WTC11 (cell line): ENCODE measurements around the gene GRAMD1B. TPM values are rescaled to one million over a fixed set of nuclear protein-coding genes. Genes with fewer than 3 reads are reported as not detected.

Experiments used
- ATAC-seq: fragments of 200-7000 bp; cut with Tn5 transposase; 2 replicates; pipeline ENCODE4 v1.10.0; 2021; ENCODE audit warnings: mild to moderate bottlenecking, moderate library complexity
- CTCF ChIA-PET: fragments of 300-600 bp; sonication (Branson Sonifier 250); formaldehyde crosslinking; loops from one replicate; lab custom pipeline; 2021; ENCODE audit warnings: antibody characterized with exemption; lab: Charles Lee
- POLR2A ChIA-PET: fragments of 350-600 bp; sonication (Branson Sonifier 250); formaldehyde crosslinking; loops from one replicate; lab custom pipeline; 2021; ENCODE audit warnings: antibody characterized with exemption; lab: Charles Lee
- DNase-seq: peaks from one replicate; pipeline ENCODE4 v3.0.0; 2021; ENCODE audit warnings: low spot score
- H3K27ac Mint-ChIP-seq: 2 replicates; pipeline ENCODE4 v1.8.0; 2021; ENCODE audit warnings: mixed read lengths
- H3K27me3 Mint-ChIP-seq: 2 replicates; pipeline ENCODE4 v1.8.0; 2021; ENCODE audit warnings: low read depth, mild to moderate bottlenecking, moderate library complexity, mixed read lengths
- H3K36me3 Mint-ChIP-seq: 2 replicates; pipeline ENCODE4 v1.8.0; 2021; ENCODE audit warnings: mixed read lengths
- H3K4me1 Mint-ChIP-seq: 2 replicates; pipeline ENCODE4 v1.8.0; 2022; ENCODE audit warnings: mixed read lengths
- H3K4me3 Mint-ChIP-seq: 2 replicates; pipeline ENCODE4 v1.8.0; 2021; ENCODE audit warnings: mild to moderate bottlenecking, moderate library complexity, mixed read lengths
- H3K9me3 Mint-ChIP-seq: 2 replicates; pipeline ENCODE4 v1.8.0; 2021; ENCODE audit warnings: mixed read lengths
- ATF1 ChIP-seq: sonication (generic); formaldehyde crosslinking; IDR thresholded peaks from 2 replicates; pipeline ENCODE4 v1.8.1; 2023; ENCODE audit warnings: mild to moderate bottlenecking, moderate library complexity, missing genetic modification reagents
- ELF4 ChIP-seq: sonication (generic); formaldehyde crosslinking; IDR thresholded peaks from 2 replicates; pipeline ENCODE4 v1.8.1; 2022; ENCODE audit warnings: low read depth, mild to moderate bottlenecking, moderate library complexity, missing genetic modification reagents
- ESRRA ChIP-seq: sonication (generic); formaldehyde crosslinking; IDR thresholded peaks from 2 replicates; pipeline ENCODE4 v1.8.1; 2022; ENCODE audit warnings: mild to moderate bottlenecking, missing genetic modification reagents, borderline replicate concordance
- GABPB1 ChIP-seq: sonication (generic); formaldehyde crosslinking; IDR thresholded peaks from 2 replicates; pipeline ENCODE4 v1.8.1; 2023; ENCODE audit warnings: mild to moderate bottlenecking, missing genetic modification reagents
- GTF2I ChIP-seq: fragments of 250-450 bp; sonication (Bioruptor Pico); conservative IDR thresholded peaks from 2 replicates; pipeline ENCODE4 v1.4.0; 2021; ENCODE audit warnings: mild to moderate bottlenecking
- HMGA2 ChIP-seq: fragments of 250-450 bp; sonication (Bioruptor Pico); IDR thresholded peaks from 2 replicates; pipeline ENCODE4 v1.4.0; 2021; ENCODE audit warnings: mild to moderate bottlenecking, moderate library complexity
- IRF2 ChIP-seq: sonication (generic); formaldehyde crosslinking; IDR thresholded peaks from 2 replicates; pipeline ENCODE4 v1.8.0; 2022; ENCODE audit warnings: low read depth, missing genetic modification reagents, borderline replicate concordance
- JAZF1 ChIP-seq: fragments of 250-450 bp; sonication (Bioruptor Pico); IDR thresholded peaks from 2 replicates; pipeline ENCODE4 v1.9.0; 2021; ENCODE audit warnings: moderate library complexity, mild to moderate bottlenecking, inconsistent platforms
- OVOL2 ChIP-seq: fragments of 250-450 bp; sonication (Bioruptor Pico); IDR thresholded peaks from 2 replicates; pipeline ENCODE4 v1.9.0; 2021; ENCODE audit warnings: mild to moderate bottlenecking, borderline replicate concordance
- PRRX2 ChIP-seq: fragments of 250-450 bp; sonication (Bioruptor Pico); IDR thresholded peaks from 2 replicates; pipeline ENCODE4 v1.8.0; 2021; ENCODE audit warnings: mild to moderate bottlenecking
- SMAD4 ChIP-seq: sonication (generic); formaldehyde crosslinking; IDR thresholded peaks from 2 replicates; pipeline ENCODE4 v1.8.0; 2022; ENCODE audit warnings: mild to moderate bottlenecking, missing genetic modification reagents
- SP1 ChIP-seq: sonication (generic); formaldehyde crosslinking; conservative IDR thresholded peaks from 2 replicates; pipeline ENCODE4 v1.8.1; 2022; ENCODE audit warnings: missing genetic modification reagents
- TEAD1 ChIP-seq: sonication (generic); formaldehyde crosslinking; IDR thresholded peaks from 2 replicates; pipeline ENCODE4 v1.8.0; 2022; ENCODE audit warnings: mild to moderate bottlenecking, missing genetic modification reagents
- total RNA-seq: library from RNA; stranded (reverse); gene quantifications from 3 replicates; pipeline ENCODE4 v1.2.3, GENCODE V29; 2021
- TF ChIP-seq, protein P1 (sequence below): fragments of 250-450 bp; sonication (Bioruptor Pico); IDR thresholded peaks from 2 replicates; pipeline ENCODE4 v1.9.0; 2021; ENCODE audit warnings: moderate library complexity, mild to moderate bottlenecking, inconsistent platforms, borderline replicate concordance
- TF ChIP-seq, protein P2 (sequence below): fragments of 250-450 bp; sonication (Bioruptor Pico); IDR thresholded peaks from 2 replicates; pipeline ENCODE4 v1.9.0; 2021; ENCODE audit warnings: mild to moderate bottlenecking
- TF ChIP-seq, protein P3 (sequence below): sonication (generic); formaldehyde crosslinking; IDR thresholded peaks from 2 replicates; pipeline ENCODE4 v1.8.1; 2022; ENCODE audit warnings: missing genetic modification reagents, borderline replicate concordance
- TF ChIP-seq, protein P4 (sequence below): fragments of 200-600 bp; IDR thresholded peaks from 2 replicates; pipeline ENCODE4 v1.8.0; 2022; ENCODE audit warnings: antibody characterized with exemption
- TF ChIP-seq, protein P5 (sequence below): sonication (generic); formaldehyde crosslinking; IDR thresholded peaks from 2 replicates; pipeline ENCODE4 v1.8.0; 2023; ENCODE audit warnings: missing genetic modification reagents
- TF ChIP-seq, protein P6 (sequence below): sonication (generic); formaldehyde crosslinking; IDR thresholded peaks from 2 replicates; pipeline ENCODE4 v1.8.0; 2022; ENCODE audit warnings: missing genetic modification reagents

The GRAMD1B gene
- total RNA-seq, 1 experiment from 2014 or later, result 31.5 TPM

DNA sequence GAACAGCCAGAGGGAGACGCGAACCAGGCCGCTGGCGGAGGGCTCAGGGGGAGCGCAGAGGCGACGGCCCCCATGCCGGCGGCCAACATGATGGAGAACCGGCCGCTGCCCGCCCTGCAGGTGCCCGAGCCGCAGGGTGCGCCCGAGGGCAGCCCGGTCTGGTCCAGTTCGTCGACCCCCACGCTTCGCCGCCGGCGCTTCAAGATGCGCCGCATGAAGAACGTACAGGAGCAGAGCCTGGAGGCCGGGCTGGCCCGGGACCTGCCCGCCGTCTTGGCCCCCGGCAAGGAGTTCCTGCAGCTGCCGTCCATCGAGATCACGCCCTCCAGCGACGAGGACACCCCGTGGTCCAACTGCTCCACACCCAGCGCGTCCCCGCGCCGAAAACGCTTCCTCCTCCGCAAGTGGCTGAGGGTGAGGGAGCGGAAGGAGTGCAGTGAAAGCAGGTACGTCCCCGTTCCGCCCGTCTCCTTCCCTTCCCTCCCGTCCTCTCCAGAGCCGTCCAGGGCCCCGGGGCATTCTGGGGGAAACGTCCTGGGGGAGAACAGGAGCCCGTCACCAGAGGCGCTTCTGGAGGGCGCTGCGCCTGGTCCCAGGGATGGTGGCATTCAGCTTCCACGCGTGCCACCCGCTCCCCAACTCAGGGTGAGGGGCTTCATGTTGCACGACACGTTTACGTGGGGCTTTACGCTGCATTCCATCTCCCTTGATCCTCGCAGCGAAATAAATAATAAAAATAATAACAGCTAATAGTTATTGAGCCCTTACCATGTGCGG lies 840 bp downstream of the GRAMD1B start (continued):
- TF ChIP-seq, protein P1, sequence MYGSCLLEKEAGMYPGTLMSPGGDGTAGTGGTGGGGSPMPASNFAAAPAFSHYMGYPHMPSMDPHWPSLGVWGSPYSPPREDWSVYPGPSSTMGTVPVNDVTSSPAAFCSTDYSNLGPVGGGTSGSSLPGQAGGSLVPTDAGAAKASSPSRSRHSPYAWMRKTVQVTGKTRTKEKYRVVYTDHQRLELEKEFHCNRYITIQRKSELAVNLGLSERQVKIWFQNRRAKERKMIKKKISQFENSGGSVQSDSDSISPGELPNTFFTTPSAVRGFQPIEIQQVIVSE (CRISPR knock-in tag), result no peak
- TF ChIP-seq ESRRA (CRISPR knock-in tag), result no peak
- TF ChIP-seq SP1 (CRISPR knock-in tag), result peak; percentile 65
- TF ChIP-seq, protein P2, sequence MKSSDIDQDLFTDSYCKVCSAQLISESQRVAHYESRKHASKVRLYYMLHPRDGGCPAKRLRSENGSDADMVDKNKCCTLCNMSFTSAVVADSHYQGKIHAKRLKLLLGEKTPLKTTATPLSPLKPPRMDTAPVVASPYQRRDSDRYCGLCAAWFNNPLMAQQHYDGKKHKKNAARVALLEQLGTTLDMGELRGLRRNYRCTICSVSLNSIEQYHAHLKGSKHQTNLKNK, result no peak
- no peak for TF ChIP-seq GTF2I (CRISPR knock-in tag)
- TF ChIP-seq JAZF1 (CRISPR knock-in tag), result no peak
- TF ChIP-seq, protein P3, sequence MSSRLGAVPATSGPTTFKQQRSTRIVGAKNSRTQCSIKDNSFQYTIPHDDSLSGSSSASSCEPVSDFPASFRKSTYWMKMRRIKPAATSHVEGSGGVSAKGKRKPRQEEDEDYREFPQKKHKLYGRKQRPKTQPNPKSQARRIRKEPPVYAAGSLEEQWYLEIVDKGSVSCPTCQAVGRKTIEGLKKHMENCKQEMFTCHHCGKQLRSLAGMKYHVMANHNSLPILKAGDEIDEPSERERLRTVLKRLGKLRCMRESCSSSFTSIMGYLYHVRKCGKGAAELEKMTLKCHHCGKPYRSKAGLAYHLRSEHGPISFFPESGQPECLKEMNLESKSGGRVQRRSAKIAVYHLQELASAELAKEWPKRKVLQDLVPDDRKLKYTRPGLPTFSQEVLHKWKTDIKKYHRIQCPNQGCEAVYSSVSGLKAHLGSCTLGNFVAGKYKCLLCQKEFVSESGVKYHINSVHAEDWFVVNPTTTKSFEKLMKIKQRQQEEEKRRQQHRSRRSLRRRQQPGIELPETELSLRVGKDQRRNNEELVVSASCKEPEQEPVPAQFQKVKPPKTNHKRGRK, result no peak
- TF ChIP-seq, protein P4, sequence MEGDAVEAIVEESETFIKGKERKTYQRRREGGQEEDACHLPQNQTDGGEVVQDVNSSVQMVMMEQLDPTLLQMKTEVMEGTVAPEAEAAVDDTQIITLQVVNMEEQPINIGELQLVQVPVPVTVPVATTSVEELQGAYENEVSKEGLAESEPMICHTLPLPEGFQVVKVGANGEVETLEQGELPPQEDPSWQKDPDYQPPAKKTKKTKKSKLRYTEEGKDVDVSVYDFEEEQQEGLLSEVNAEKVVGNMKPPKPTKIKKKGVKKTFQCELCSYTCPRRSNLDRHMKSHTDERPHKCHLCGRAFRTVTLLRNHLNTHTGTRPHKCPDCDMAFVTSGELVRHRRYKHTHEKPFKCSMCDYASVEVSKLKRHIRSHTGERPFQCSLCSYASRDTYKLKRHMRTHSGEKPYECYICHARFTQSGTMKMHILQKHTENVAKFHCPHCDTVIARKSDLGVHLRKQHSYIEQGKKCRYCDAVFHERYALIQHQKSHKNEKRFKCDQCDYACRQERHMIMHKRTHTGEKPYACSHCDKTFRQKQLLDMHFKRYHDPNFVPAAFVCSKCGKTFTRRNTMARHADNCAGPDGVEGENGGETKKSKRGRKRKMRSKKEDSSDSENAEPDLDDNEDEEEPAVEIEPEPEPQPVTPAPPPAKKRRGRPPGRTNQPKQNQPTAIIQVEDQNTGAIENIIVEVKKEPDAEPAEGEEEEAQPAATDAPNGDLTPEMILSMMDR, result no peak
- TF ChIP-seq TEAD1, result 0 out of 2 replicates have a peak, but pooled peaks have one; percentile 36
- no peak for TF ChIP-seq PRRX2
- TF ChIP-seq SMAD4 (CRISPR knock-in tag), result no peak
- TF ChIP-seq, protein P5, sequence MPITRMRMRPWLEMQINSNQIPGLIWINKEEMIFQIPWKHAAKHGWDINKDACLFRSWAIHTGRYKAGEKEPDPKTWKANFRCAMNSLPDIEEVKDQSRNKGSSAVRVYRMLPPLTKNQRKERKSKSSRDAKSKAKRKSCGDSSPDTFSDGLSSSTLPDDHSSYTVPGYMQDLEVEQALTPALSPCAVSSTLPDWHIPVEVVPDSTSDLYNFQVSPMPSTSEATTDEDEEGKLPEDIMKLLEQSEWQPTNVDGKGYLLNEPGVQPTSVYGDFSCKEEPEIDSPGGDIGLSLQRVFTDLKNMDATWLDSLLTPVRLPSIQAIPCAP (CRISPR knock-in tag), result no peak
- TF ChIP-seq, protein P6, sequence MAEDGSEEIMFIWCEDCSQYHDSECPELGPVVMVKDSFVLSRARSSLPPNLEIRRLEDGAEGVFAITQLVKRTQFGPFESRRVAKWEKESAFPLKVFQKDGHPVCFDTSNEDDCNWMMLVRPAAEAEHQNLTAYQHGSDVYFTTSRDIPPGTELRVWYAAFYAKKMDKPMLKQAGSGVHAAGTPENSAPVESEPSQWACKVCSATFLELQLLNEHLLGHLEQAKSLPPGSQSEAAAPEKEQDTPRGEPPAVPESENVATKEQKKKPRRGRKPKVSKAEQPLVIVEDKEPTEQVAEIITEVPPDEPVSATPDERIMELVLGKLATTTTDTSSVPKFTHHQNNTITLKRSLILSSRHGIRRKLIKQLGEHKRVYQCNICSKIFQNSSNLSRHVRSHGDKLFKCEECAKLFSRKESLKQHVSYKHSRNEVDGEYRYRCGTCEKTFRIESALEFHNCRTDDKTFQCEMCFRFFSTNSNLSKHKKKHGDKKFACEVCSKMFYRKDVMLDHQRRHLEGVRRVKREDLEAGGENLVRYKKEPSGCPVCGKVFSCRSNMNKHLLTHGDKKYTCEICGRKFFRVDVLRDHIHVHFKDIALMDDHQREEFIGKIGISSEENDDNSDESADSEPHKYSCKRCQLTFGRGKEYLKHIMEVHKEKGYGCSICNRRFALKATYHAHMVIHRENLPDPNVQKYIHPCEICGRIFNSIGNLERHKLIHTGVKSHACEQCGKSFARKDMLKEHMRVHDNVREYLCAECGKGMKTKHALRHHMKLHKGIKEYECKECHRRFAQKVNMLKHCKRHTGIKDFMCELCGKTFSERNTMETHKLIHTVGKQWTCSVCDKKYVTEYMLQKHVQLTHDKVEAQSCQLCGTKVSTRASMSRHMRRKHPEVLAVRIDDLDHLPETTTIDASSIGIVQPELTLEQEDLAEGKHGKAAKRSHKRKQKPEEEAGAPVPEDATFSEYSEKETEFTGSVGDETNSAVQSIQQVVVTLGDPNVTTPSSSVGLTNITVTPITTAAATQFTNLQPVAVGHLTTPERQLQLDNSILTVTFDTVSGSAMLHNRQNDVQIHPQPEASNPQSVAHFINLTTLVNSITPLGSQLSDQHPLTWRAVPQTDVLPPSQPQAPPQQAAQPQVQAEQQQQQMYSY (CRISPR knock-in tag), result no peak
- no peak for TF ChIP-seq ELF4 (CRISPR knock-in tag)
- TF ChIP-seq GABPB1 (CRISPR knock-in tag), result no peak

DNA sequence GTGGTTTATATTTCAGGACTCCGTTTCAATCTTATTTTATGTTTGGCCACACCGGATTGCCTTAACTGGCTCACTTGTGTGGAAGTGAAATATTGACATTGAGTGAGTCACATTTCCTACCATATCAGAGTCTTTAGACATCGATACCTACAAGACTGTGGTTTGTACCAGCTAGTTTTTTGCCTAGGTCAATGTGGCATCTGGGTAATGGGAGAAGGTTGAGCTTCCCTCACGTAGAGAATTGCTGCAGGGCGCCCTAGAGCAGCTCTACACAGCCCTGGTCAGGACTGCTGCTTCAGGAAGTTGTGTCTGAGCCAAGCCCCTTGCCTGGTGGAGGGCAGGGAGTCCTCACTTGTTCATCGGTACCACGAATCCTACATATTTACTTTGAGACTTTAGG lies 1.6 kb downstream of the GRAMD1B start:
- POLR2A ChIA-PET, result interaction anchor here (0.9 kb wide), 1 partner anchor 179 kb away, joined by 3 read pairs; no protein-coding TSS in a partner anchor
- DNase-seq (no peak), ATAC-seq (no peak)
- peaks cover 62% of the 10 kb centered on the region for H3K4me1 Mint-ChIP-seq
- H3K9me3 Mint-ChIP-seq, result peaks cover 4% of the 10 kb centered on the region; the same call in 1 of the 2 replicates
- no peak overlapping the region for H3K27ac Mint-ChIP-seq
- H3K4me3 Mint-ChIP-seq, result peak overlapping the region; percentile 82
- CTCF ChIA-PET, result interaction anchor here (6.6 kb wide), 1 partner anchor 25 kb away, joined by 65 read pairs; no protein-coding TSS in a partner anchor
- peaks cover 22% of the 10 kb centered on the region for H3K27me3 Mint-ChIP-seq
- TF ChIP-seq ATF1 (CRISPR knock-in tag) (no peak), IRF2 (CRISPR knock-in tag) (no peak), HMGA2 (CRISPR knock-in tag) (no peak), OVOL2 (CRISPR knock-in tag) (no peak)
- peaks cover 6% of the 10 kb centered on the region for H3K36me3 Mint-ChIP-seq
